IMR-90 (cell line): ENCODE measurements around the gene FBXW4. TPM values are rescaled to one million over a fixed set of nuclear protein-coding genes. Genes with fewer than 3 reads are reported as not detected.

Source experiments
- ATAC-seq: fragments of 200-7000 bp; cut with Tn5 transposase; 2 replicates; pipeline ENCODE4 v1.9.1; 2020; ENCODE audit warnings: low read depth, mild to moderate bottlenecking, moderate library complexity
- BruUV-seq: library from RNA; stranded (reverse); fragments of 400-500 nt; replicated peaks from 2 replicates; lab custom pipeline; 2021; lab: Mats Ljungman, UMichigan
- CTCF ChIA-PET: fragments of 300-600 bp; formaldehyde crosslinking; extraction: SDS; loops from one replicate; lab custom pipeline; 2021; ENCODE audit warnings: antibody characterized with exemption; lab: Yijun Ruan, JAX
- POLR2A ChIA-PET: fragments of 300-600 bp; sonication (Branson Sonifier 250); formaldehyde crosslinking; loops from one replicate; lab custom pipeline; 2022; ENCODE audit warnings: antibody characterized with exemption; ENCODE audit not compliant: unreplicated experiment; lab: Charles Lee
- DNase-seq: peaks from one replicate; pipeline ENCODE4 v3.0.0; 2013
- H2AFZ ChIP-seq: replicated peaks from 2 replicates; pipeline ENCODE3; 2013; ENCODE audit warnings: low read length, mild to moderate bottlenecking; ENCODE audit not compliant: poor library complexity
- H2AK5ac ChIP-seq: 2 replicates; pipeline ENCODE4 v1.6.1; 2013; ENCODE audit warnings: low read depth, low read length, inconsistent platforms
- H2AK9ac ChIP-seq: replicated peaks from 2 replicates; pipeline ENCODE3; 2013; ENCODE audit warnings: mild to moderate bottlenecking, low read depth, low read length, moderate library complexity; ENCODE audit not compliant: poor library complexity
- H2BK120ac ChIP-seq: 2 replicates; pipeline ENCODE4 v1.6.1; 2013; ENCODE audit warnings: low read depth, low read length, inconsistent platforms
- H2BK15ac ChIP-seq: 3 replicates; pipeline ENCODE4 v1.6.1; 2013; ENCODE audit warnings: low read depth, low read length, inconsistent platforms
- H2BK20ac ChIP-seq: 2 replicates; pipeline ENCODE4 v1.6.1; 2013; ENCODE audit warnings: low read depth, mild to moderate bottlenecking, inconsistent platforms, low read length, moderate library complexity
- H2BK5ac ChIP-seq: 2 replicates; pipeline ENCODE4 v1.6.1; 2013; ENCODE audit warnings: mild to moderate bottlenecking, low read depth, low read length, inconsistent platforms; ENCODE audit not compliant: poor library complexity, severe bottlenecking
- H3K14ac ChIP-seq: replicated peaks from 2 replicates; pipeline ENCODE4 v1.6.1; 2013; ENCODE audit warnings: low read depth, low read length, inconsistent platforms
- H3K18ac ChIP-seq: 2 replicates; pipeline ENCODE4 v1.6.1; 2013; ENCODE audit warnings: low read depth, low read length, control low read depth
- H3K23ac ChIP-seq: 2 replicates; pipeline ENCODE4 v1.6.1; 2013; ENCODE audit warnings: low read depth, low read length, inconsistent platforms
- H3K27ac ChIP-seq: 2 replicates; pipeline ENCODE4 v1.5.1; 2013; ENCODE audit warnings: mild to moderate bottlenecking, control low read depth, low read length; ENCODE audit not compliant: insufficient read depth
- H3K27me3 ChIP-seq: 2 replicates; pipeline ENCODE4 v1.6.1; 2013; ENCODE audit warnings: low read length; ENCODE audit not compliant: control insufficient read depth, insufficient read depth
- H3K36me3 ChIP-seq: 2 replicates; pipeline ENCODE4 v1.6.1; 2013; ENCODE audit warnings: low read length, mixed read lengths; ENCODE audit not compliant: control insufficient read depth, insufficient read depth
- H3K4ac ChIP-seq: 2 replicates; pipeline ENCODE4 v1.6.1; 2013; ENCODE audit warnings: low read depth, low read length, inconsistent platforms
- H3K4me1 ChIP-seq: 2 replicates; pipeline ENCODE4 v1.6.1; 2013; ENCODE audit warnings: low read length, mixed read lengths; ENCODE audit not compliant: control insufficient read depth, insufficient read depth
- H3K4me2 ChIP-seq: 2 replicates; pipeline ENCODE4 v1.6.1; 2013; ENCODE audit warnings: low read depth, mild to moderate bottlenecking, control low read depth, low read length, moderate library complexity
- H3K4me3 ChIP-seq: 2 replicates; pipeline ENCODE4 v1.5.1; 2013; ENCODE audit warnings: low read depth, mild to moderate bottlenecking, control low read depth, low read length, moderate library complexity; ENCODE audit not compliant: insufficient read depth
- H3K56ac ChIP-seq: 2 replicates; pipeline ENCODE4 v1.6.1; 2013; ENCODE audit warnings: low read length, inconsistent platforms; ENCODE audit not compliant: insufficient read depth; ENCODE audit errors: extremely low read depth
- H3K79me1 ChIP-seq, 2 experiments: 2 replicates each; pipeline ENCODE4 v1.6.1; 2013; ENCODE audit warnings: low read length in 2 of 2, inconsistent platforms in 1 of 2, low read depth in 1 of 2
- H3K9ac ChIP-seq: 2 replicates; pipeline ENCODE4 v1.6.1; 2013; ENCODE audit warnings: low read depth, low read length, control low read depth
- H3K9me1 ChIP-seq: 2 replicates; pipeline ENCODE4 v1.6.1; 2013; ENCODE audit warnings: low read length, inconsistent platforms; ENCODE audit not compliant: insufficient read depth
- H3K9me3 ChIP-seq: 2 replicates; pipeline ENCODE4 v1.6.1; 2013; ENCODE audit warnings: low read length; ENCODE audit not compliant: control insufficient read depth, insufficient read depth
- H4K20me1 ChIP-seq: 2 replicates; pipeline ENCODE4 v1.6.1; 2013; ENCODE audit warnings: low read length, inconsistent platforms; ENCODE audit not compliant: insufficient read depth
- H4K5ac ChIP-seq: 2 replicates; pipeline ENCODE4 v1.6.1; 2013; ENCODE audit warnings: mild to moderate bottlenecking, low read depth, low read length, control low read depth
- H4K8ac ChIP-seq, 2 experiments: 2 replicates each; pipeline ENCODE4 v1.6.1; 2013; ENCODE audit warnings: low read depth in 2 of 2, low read length in 2 of 2, control low read depth in 1 of 2, inconsistent platforms in 1 of 2
- H4K91ac ChIP-seq: 2 replicates; pipeline ENCODE4 v1.6.1; 2013; ENCODE audit warnings: low read depth, low read length, inconsistent platforms; ENCODE audit not compliant: insufficient read depth
- CTCF ChIP-seq: conservative IDR thresholded peaks from 2 replicates; pipeline ENCODE4 v1.5.1; 2012; ENCODE audit warnings: mild to moderate bottlenecking, low read depth, low read length, improper control_type of control experiment
- WGBS, 2 experiments: methylation state at CpG; one replicate each; pipeline versions ENCODE4 v1.1.5 to v1.1.7; 2013; ENCODE audit warnings: missing lambda C conversion rate in 2 of 2; ENCODE audit not compliant: insufficient read length in 1 of 2; ENCODE audit errors: extremely low coverage in 2 of 2; 5-methylcytosine and 5-hydroxymethylcytosine counted together
- dilution Hi-C: fragments of 300-500 bp; cut with HindIII; formaldehyde crosslinking; loops from one replicate; pipeline ENCODE4 v1.14.3; 2018; ENCODE audit warnings: low sequenced_read_pairs; ENCODE audit not compliant: unreplicated experiment
- in situ Hi-C: fragments of 300-500 bp; cut with MboI; formaldehyde crosslinking; loops from 3 replicates; pipeline ENCODE4 v1.14.3; 2019; ENCODE audit warnings: low sequenced_read_pairs, inconsistent platforms, mixed read lengths
- intact Hi-C: fragments of 100-400 bp; cut with micrococcal nuclease; formaldehyde crosslinking; loops from 2 replicates; pipeline ENCODE4 v1.10.0; 2022
- polyA plus RNA-seq, 3 experiments: library from polyadenylated mRNA; depleted of rRNA; stranded (reverse); fragments of >200 nt; gene quantifications; 2 replicates each; pipeline ENCODE4 v1.2.3, GENCODE V29; 2012; ENCODE audit warnings: low replicate concordance in 1 of 3
- total RNA-seq: library from RNA; depleted of rRNA; stranded (reverse); fragments of >200 nt; gene quantifications from 2 replicates; pipeline ENCODE4 v1.2.3, GENCODE V29; 2012

The FBXW4 gene
- total and polyA plus RNA-seq, 2 of the 4 experiments (the other 2 are of a cell fraction) = 19.3 to 26.7 TPM

DNA sequence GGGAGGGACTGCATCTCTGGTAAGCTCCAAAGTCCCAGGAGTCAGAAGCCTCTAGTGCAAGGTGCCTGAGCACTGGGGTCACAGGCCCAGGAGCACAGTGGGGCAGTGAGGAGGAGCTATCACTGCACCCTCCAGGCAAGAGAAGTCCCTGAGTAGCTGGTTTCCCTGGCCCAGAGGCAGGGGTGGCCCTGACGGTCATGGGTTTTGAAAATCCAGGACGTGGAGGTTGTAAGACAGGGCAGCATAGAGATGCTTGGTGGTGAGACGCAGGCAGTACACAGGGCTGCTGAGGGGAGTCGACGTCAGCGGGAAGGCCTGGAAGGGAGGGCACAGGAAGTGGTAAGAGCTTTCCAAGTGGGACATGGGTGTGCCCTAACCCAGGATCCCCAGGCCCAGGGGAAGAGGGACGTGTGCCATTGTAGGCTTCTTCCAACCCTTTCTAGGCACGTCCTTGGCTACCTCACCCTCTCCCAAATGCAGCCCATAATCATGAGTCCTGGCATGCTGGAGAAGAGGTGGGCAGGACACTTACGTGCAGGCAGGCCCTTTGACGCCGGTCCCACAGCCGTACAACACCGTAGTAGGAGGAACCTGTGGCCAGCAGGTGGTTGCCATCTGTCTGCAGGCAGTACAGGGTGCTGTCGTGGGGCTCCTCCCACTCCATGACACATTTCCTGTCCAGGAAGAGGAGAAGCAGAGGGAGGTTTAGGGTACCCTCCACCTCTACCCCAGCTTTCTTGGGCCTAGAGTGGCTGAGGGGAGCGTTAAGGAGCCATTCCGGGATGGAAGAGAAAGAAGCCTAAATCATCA is 83.7 kb downstream of the FBXW4 start:
- no peaks in the 10 kb centered on the region for H3K27me3 ChIP-seq
- H4K91ac ChIP-seq = no peak overlapping the region
- DNase-seq (peak; percentile 47), ATAC-seq (peak; percentile 45; the same call in 1 of the 2 replicates)
- no peak overlapping the region for H2BK15ac ChIP-seq
- H3K23ac ChIP-seq = no peak overlapping the region
- no peak overlapping the region for H3K4ac ChIP-seq
- intact Hi-C loops (no loop called here), dilution Hi-C loops (no loop called here), in situ Hi-C loops (no loop called here)
- no peak overlapping the region for H2AK5ac ChIP-seq
- H4K8ac ChIP-seq = no peak overlapping the region
- H3K56ac ChIP-seq = no peak overlapping the region
- BruUV-seq = TSS peak; percentile 50
- peaks cover 27% of the 10 kb centered on the region for H3K36me3 ChIP-seq
- no peak for TF ChIP-seq CTCF
- no peak overlapping the region for H3K14ac ChIP-seq
- no peak overlapping the region for H3K18ac ChIP-seq
- no peak overlapping the region for H3K4me2 ChIP-seq
- H3K79me1 ChIP-seq = no peaks in the 10 kb centered on the region; a peak in 1 of 4 replicates
- no peak overlapping the region for H3K27ac ChIP-seq
- no CpG with 5 or more reads among the region's 16 CpGs for WGBS, 2 experiments
- H3K9ac ChIP-seq = no peak overlapping the region
- no peak overlapping the region for H3K4me3 ChIP-seq
- peak overlapping the region; percentile 4 for H2AFZ ChIP-seq
- H2AK9ac ChIP-seq = peak overlapping the region; percentile 25
- no peak overlapping the region for H2BK5ac ChIP-seq
- no peak overlapping the region for H4K5ac ChIP-seq
- H3K4me1 ChIP-seq = peaks cover 9% of the 10 kb centered on the region
- no peaks in the 10 kb centered on the region for H4K20me1 ChIP-seq
- ChIA-PET CTCF (no interaction called here), POLR2A (no interaction called here)
- H3K9me3 ChIP-seq = no peaks in the 10 kb centered on the region
- no peak overlapping the region for H2BK20ac ChIP-seq
- no peak overlapping the region for H2BK120ac ChIP-seq
- H3K9me1 ChIP-seq = peaks cover 16% of the 10 kb centered on the region
